Measurements from ENCODE around the gene DRC3. TPM values are rescaled to one million over a fixed set of nuclear protein-coding genes. Genes with fewer than 3 reads are reported as not detected.
A peak's percentile ranks its signal among the peaks of the same experiment; 100 is the strongest.

Gene DRC3
- total RNA-seq, 1 donor from 2014 or later, result 7.2 TPM

GRCh38 chr17:18037486-18037885 is 64.8 kb downstream of the DRC3 start:
- no peak for DNase-seq (ENCODE audit: low spot score in 2 of 2)
- H3K4me1 ChIP-seq, result peaks cover 3 to 18% of the 10 kb centered on the region in 2 donors
- H3K9me3 ChIP-seq, result no peaks in the 10 kb centered on the region
- no peaks in the 10 kb centered on the region for H3K27me3 ChIP-seq
- intact Hi-C loops (cut with DNase I), result loop anchor here (5.0 to 10.0 kb wide), 5 partner anchors 145 to 755 kb away; partner anchors contain the start of genes COPS3, PEMT and RASD1
- H3K27ac ChIP-seq, result no peak overlapping the region
- H3K36me3 ChIP-seq, result no peaks in the 10 kb centered on the region
- no peak for TF ChIP-seq CTCF (IDR thresholded peaks at IDR 0.05)
- H3K4me3 ChIP-seq, result no peak overlapping the region

GRCh38 chr17:18038149-18038850 is 65.6 kb downstream of the DRC3 start:
- Histone ChIP-seq H3K4me1 (peaks cover 3 to 18% of the 10 kb centered on the region in 2 donors), H3K36me3 (no peaks in the 10 kb centered on the region), H3K27me3 (no peaks in the 10 kb centered on the region), H3K27ac (peak overlapping the region; percentile 62 to 72), H3K9me3 (no peaks in the 10 kb centered on the region), H3K4me3 (peak overlapping the region; percentile 93 to 98)
- DNase-seq (ENCODE audit: low spot score in 2 of 2), result no peak
- no peak for TF ChIP-seq CTCF (IDR thresholded peaks at IDR 0.05)
- intact Hi-C loops (cut with DNase I), result loop anchor here (5.0 to 10.0 kb wide), 5 partner anchors 146 to 756 kb away; partner anchors contain the start of genes COPS3, PEMT and RASD1

GRCh38 chr17:18038861-18039534 is 66.3 kb downstream of the DRC3 start, which contains the start of the genes ATPAF2 and GID4:
TSS of gene ATPAF2 (minus strand) at chr17:18039168. CDS start at chr17:18039013, 155 bp downstream.
TSS of gene GID4 (plus strand) at chr17:18039408. CDS start at chr17:18039465, 57 bp downstream.
- Histone ChIP-seq H3K36me3 (no peaks in the 10 kb centered on the region), H3K27ac (peak within 1 kb of the TSS; percentile 62 to 76), H3K27me3 (no peaks in the 10 kb centered on the region), H3K4me3 (peak within 1 kb of the TSS; percentile 93 to 98), H3K9me3 (no peaks in the 10 kb centered on the region), H3K4me1 (peaks cover 3 to 18% of the 10 kb centered on the region in 2 donors)
- no peak for TF ChIP-seq CTCF (IDR thresholded peaks at IDR 0.05)
- DNase-seq (ENCODE audit: low spot score in 2 of 2), result peak; percentile 98 to 100
- intact Hi-C loops (cut with DNase I), result loop anchor here (1.0 to 10.0 kb wide), 9 partner anchors 48 to 757 kb away; partner anchors contain the start of genes ALKBH5, COPS3, DRC3 and DRG2

- peak in 1 of 2 donors; percentile 77 for DNase-seq (ENCODE audit: low spot score in 2 of 2)
- H3K27ac ChIP-seq, result peak overlapping the region; percentile 62 to 76
- peak overlapping the region; percentile 93 to 98 for H3K4me3 ChIP-seq
- TF ChIP-seq CTCF (IDR thresholded peaks at IDR 0.05), result no peak
- intact Hi-C loops (cut with DNase I), result loop anchor here (1.0 to 10.0 kb wide), 9 partner anchors 48 to 757 kb away; partner anchors contain the start of genes ALKBH5, COPS3, DRC3 and DRG2
- H3K36me3 ChIP-seq, result no peaks in the 10 kb centered on the region
- H3K9me3 ChIP-seq, result no peaks in the 10 kb centered on the region
- H3K4me1 ChIP-seq, result peaks cover 3 to 18% of the 10 kb centered on the region in 2 donors
- no peaks in the 10 kb centered on the region for H3K27me3 ChIP-seq
These were observed 67.0 kb downstream of the DRC3 start for GRCh38 chr17:18039535-18040260.

GRCh38 chr17:18040261-18040858 is 67.7 kb downstream of the DRC3 start:
- H3K27ac ChIP-seq, result no peak overlapping the region
- no peak for TF ChIP-seq CTCF (IDR thresholded peaks at IDR 0.05)
- H3K9me3 ChIP-seq, result no peaks in the 10 kb centered on the region
- intact Hi-C loops (cut with DNase I), result no loop called here
- DNase-seq (ENCODE audit: low spot score in 2 of 2), result no peak
- H3K4me3 ChIP-seq, result peak overlapping the region; percentile 93 to 98
- H3K4me1 ChIP-seq, result peaks cover 3 to 18% of the 10 kb centered on the region in 2 donors
- H3K27me3 ChIP-seq, result no peaks in the 10 kb centered on the region
- H3K36me3 ChIP-seq, result peaks cover 0 to 4% of the 10 kb centered on the region in 2 donors

All from ascending aorta (tissue), 2 donors.